ENCODE results near the gene NCKAP1.

DNA sequence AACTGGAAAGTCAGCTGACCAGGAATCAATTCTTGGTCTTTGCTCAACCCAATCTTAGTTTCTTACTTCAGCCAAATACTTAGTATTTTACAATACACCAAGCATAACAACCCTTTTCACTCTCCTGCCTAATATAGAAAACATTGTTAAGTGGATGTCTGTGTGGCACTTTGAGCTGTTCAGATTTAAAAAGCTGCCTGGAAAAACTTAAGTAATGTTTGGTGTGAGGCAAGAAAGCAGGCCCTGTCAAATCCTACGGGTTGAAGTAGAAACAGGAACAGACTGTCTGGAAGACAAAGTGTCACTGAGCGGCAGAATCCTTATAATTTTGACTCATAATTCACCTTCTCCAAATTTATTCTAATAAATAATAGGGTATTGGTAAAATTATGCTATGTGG is 134.7 kb downstream of the NCKAP1 start:
- TF ChIP-seq, protein P1, sequence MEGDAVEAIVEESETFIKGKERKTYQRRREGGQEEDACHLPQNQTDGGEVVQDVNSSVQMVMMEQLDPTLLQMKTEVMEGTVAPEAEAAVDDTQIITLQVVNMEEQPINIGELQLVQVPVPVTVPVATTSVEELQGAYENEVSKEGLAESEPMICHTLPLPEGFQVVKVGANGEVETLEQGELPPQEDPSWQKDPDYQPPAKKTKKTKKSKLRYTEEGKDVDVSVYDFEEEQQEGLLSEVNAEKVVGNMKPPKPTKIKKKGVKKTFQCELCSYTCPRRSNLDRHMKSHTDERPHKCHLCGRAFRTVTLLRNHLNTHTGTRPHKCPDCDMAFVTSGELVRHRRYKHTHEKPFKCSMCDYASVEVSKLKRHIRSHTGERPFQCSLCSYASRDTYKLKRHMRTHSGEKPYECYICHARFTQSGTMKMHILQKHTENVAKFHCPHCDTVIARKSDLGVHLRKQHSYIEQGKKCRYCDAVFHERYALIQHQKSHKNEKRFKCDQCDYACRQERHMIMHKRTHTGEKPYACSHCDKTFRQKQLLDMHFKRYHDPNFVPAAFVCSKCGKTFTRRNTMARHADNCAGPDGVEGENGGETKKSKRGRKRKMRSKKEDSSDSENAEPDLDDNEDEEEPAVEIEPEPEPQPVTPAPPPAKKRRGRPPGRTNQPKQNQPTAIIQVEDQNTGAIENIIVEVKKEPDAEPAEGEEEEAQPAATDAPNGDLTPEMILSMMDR (IDR thresholded peaks at IDR 0.05) = no peak
- TF ChIP-seq POLR2A (IDR thresholded peaks at IDR 0.05) = no peak
